Measurements from ENCODE around the gene MTA1. TPM values are rescaled to one million over a fixed set of nuclear protein-coding genes. Genes with fewer than 3 reads are reported as not detected.

Gene MTA1
- polyA plus RNA-seq, 3 donors = 122 to 156 (median 141) TPM

- no peak for DNase-seq
These were observed 20.2 kb upstream of the MTA1 start for GRCh38 chr14:105399466-105399775.

- no peak for DNase-seq
These were observed 19.6 kb upstream of the MTA1 start for GRCh38 chr14:105400016-105400415.

- no peak for DNase-seq
These were observed 17.9 kb upstream of the MTA1 start for GRCh38 chr14:105401699-105402098.

GRCh38 chr14:105408592-105408991 is 11.0 kb upstream of the MTA1 start:
- DNase-seq = no peak

- DNase-seq = no peak
These were observed 10.3 kb upstream of the MTA1 start for GRCh38 chr14:105409364-105409763.

- DNase-seq = no peak
These were observed 9.0 kb upstream of the MTA1 start for GRCh38 chr14:105410642-105411016.

- no peak for DNase-seq
These were observed 8.3 kb upstream of the MTA1 start for GRCh38 chr14:105411017-105411941.

- DNase-seq = no peak
These were observed 7.4 kb upstream of the MTA1 start for GRCh38 chr14:105411985-105412770.

- DNase-seq = no peak
These were observed 6.7 kb upstream of the MTA1 start for GRCh38 chr14:105412771-105413543.

GRCh38 chr14:105413544-105413886 is 6.1 kb upstream of the MTA1 start:
- DNase-seq = no peak

GRCh38 chr14:105414456-105415371 is 4.9 kb upstream of the MTA1 start:
- peak; percentile 60 for DNase-seq

- DNase-seq = no peak
These were observed 3.9 kb upstream of the MTA1 start for GRCh38 chr14:105415481-105416428.

GRCh38 chr14:105416671-105417070 is 3.0 kb upstream of the MTA1 start:
- DNase-seq = no peak

GRCh38 chr14:105417690-105418121 is 1.9 kb upstream of the MTA1 start:
- no peak for DNase-seq

- DNase-seq = no peak
These were observed 1.1 kb upstream of the MTA1 start for GRCh38 chr14:105418269-105419194.

- DNase-seq = no peak
These were observed 710 bp downstream of the MTA1 start for GRCh38 chr14:105420101-105420973.

- no peak for DNase-seq
These were observed 1.5 kb downstream of the MTA1 start for GRCh38 chr14:105420974-105421674.

Measured in renal pelvis (tissue), 4 donors.